ENCODE measurements around the gene CFTR. TPM values are rescaled to one million over a fixed set of nuclear protein-coding genes. Genes with fewer than 3 reads are reported as not detected.

The CFTR gene
- total RNA-seq, 4 donors from 2014 or later: 3.4 to 13.5 (median 7.1) TPM

GRCh38 chr7:117623606-117624005 lies 143.8 kb downstream of the CFTR start:
- H3K27me3 ChIP-seq: no peaks in the 10 kb centered on the region
- H3K36me3 ChIP-seq: no peaks in the 10 kb centered on the region
- no peaks in the 10 kb centered on the region for H3K9me3 ChIP-seq
- no peaks in the 10 kb centered on the region for H3K4me1 ChIP-seq
- H3K27ac ChIP-seq: no peak overlapping the region
- no peak overlapping the region for H3K4me3 ChIP-seq
- no peak for TF ChIP-seq POLR2AphosphoS5 (IDR thresholded peaks at IDR 0.05)
- 60% methylated on average over 4 of the region's 4 CpGs for WGBS
- DNase-seq (ENCODE audit: low spot score in 2 of 2): no peak

GRCh38 chr7:117630501-117630900 lies 150.7 kb downstream of the CFTR start:
- no peaks in the 10 kb centered on the region for H3K27me3 ChIP-seq
- H3K27ac ChIP-seq: no peak overlapping the region
- TF ChIP-seq POLR2AphosphoS5 (IDR thresholded peaks at IDR 0.05) (no peak), CTCF (IDR thresholded peaks at IDR 0.05) (no peak), EP300 (IDR thresholded peaks at IDR 0.05) (no peak), POLR2A (IDR thresholded peaks at IDR 0.05) (no peak)
- H3K36me3 ChIP-seq: no peaks in the 10 kb centered on the region
- no peaks in the 10 kb centered on the region for H3K9me3 ChIP-seq
- WGBS: 62% methylated on average over 4 of the region's 4 CpGs
- DNase-seq (ENCODE audit: low spot score in 2 of 2): no peak
- H3K4me1 ChIP-seq: no peaks in the 10 kb centered on the region
- H3K4me3 ChIP-seq: no peak overlapping the region

GRCh38 chr7:117630907-117631564 lies 151.2 kb downstream of the CFTR start:
- TF ChIP-seq POLR2AphosphoS5 (IDR thresholded peaks at IDR 0.05) (no peak), EP300 (IDR thresholded peaks at IDR 0.05) (no peak), POLR2A (IDR thresholded peaks at IDR 0.05) (no peak), CTCF (IDR thresholded peaks at IDR 0.05) (no peak)
- H3K4me1 ChIP-seq: no peaks in the 10 kb centered on the region
- no peaks in the 10 kb centered on the region for H3K9me3 ChIP-seq
- H3K36me3 ChIP-seq: no peaks in the 10 kb centered on the region
- H3K4me3 ChIP-seq: no peak overlapping the region
- H3K27ac ChIP-seq: no peak overlapping the region
- DNase-seq (ENCODE audit: low spot score in 2 of 2): no peak
- 95% methylated on average over 1 of the region's 1 CpG for WGBS
- no peaks in the 10 kb centered on the region for H3K27me3 ChIP-seq

GRCh38 chr7:117631652-117632051 lies 151.8 kb downstream of the CFTR start:
- no peak for DNase-seq (ENCODE audit: low spot score in 2 of 2)
- Histone ChIP-seq H3K36me3 (no peaks in the 10 kb centered on the region), H3K4me3 (no peak overlapping the region), H3K9me3 (no peaks in the 10 kb centered on the region), H3K4me1 (no peaks in the 10 kb centered on the region), H3K27me3 (no peaks in the 10 kb centered on the region), H3K27ac (no peak overlapping the region)
- 93% methylated on average over 3 of the region's 3 CpGs for WGBS
- no peak for TF ChIP-seq EP300 (IDR thresholded peaks at IDR 0.05)
- TF ChIP-seq CTCF (IDR thresholded peaks at IDR 0.05): no peak
- TF ChIP-seq POLR2A (IDR thresholded peaks at IDR 0.05): no peak
- no peak for TF ChIP-seq POLR2AphosphoS5 (IDR thresholded peaks at IDR 0.05)

- Histone ChIP-seq H3K36me3 (no peaks in the 10 kb centered on the region), H3K4me3 (no peak overlapping the region), H3K9me3 (no peaks in the 10 kb centered on the region), H3K27ac (no peak overlapping the region), H3K4me1 (no peaks in the 10 kb centered on the region), H3K27me3 (no peaks in the 10 kb centered on the region)
- DNase-seq (ENCODE audit: low spot score in 2 of 2): no peak
- TF ChIP-seq EP300 (IDR thresholded peaks at IDR 0.05): no peak
- no peak for TF ChIP-seq POLR2A (IDR thresholded peaks at IDR 0.05)
- TF ChIP-seq CTCF (IDR thresholded peaks at IDR 0.05): no peak
- TF ChIP-seq POLR2AphosphoS5 (IDR thresholded peaks at IDR 0.05): no peak
- 91% methylated on average over 2 of the region's 2 CpGs for WGBS
Observed at GRCh38 chr7:117637937-117638336, 158.1 kb downstream of the CFTR start.

GRCh38 chr7:117639966-117640365 lies 160.1 kb downstream of the CFTR start:
- DNase-seq (ENCODE audit: low spot score in 2 of 2): no peak
- no peak overlapping the region for H3K27ac ChIP-seq
- H3K36me3 ChIP-seq: no peaks in the 10 kb centered on the region
- TF ChIP-seq POLR2AphosphoS5 (IDR thresholded peaks at IDR 0.05) (no peak), POLR2A (IDR thresholded peaks at IDR 0.05) (no peak), EP300 (IDR thresholded peaks at IDR 0.05) (no peak), CTCF (IDR thresholded peaks at IDR 0.05) (no peak)
- H3K4me3 ChIP-seq: no peak overlapping the region
- H3K27me3 ChIP-seq: no peaks in the 10 kb centered on the region
- H3K4me1 ChIP-seq: no peaks in the 10 kb centered on the region
- WGBS: 66% methylated on average over 2 of the region's 2 CpGs
- no peaks in the 10 kb centered on the region for H3K9me3 ChIP-seq
